ENCODE results near the gene RSPO4.

RSPO4 gene

DNA sequence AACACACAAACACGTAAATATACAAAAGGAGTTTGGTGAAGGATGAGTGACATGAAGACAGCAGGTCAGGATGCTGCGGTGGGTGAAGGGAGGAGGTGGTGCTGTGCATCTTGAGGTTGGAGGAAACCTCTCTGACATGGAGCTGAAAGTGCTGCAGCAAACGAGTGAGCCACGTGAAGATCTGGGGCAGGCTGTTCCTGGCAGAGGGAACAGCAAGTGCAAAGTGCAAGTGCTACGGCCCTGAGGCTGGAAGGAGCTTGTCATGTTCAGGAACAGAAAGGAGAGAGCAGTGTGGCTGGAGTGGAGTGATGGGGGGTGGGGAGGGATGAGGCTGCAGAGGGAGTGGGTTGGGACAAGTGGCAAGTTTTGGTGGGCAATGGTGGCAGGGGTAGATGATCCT lies 61.2 kb downstream of the RSPO4 start:
- DNase-seq, result no peak

DNA sequence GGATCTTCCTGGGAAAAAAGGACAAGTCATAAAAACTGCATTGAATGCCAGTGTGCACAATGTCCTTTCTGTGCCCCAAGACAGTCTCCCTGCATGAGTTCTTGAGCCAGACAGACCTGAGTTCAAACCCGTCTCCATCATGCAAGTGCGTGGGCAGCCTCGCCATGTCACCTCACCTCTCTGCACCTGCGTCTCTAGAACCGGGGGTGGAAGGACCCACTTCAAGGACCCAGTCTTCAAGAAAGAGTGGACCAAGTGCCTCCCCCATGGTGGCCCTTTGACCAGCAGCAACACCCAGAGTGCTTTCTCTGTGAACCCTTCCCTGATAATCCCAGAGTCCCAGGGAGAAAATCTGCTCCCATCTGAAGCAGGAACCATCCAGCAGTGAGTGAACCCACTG lies 62.5 kb downstream of the RSPO4 start:
- no peak for DNase-seq

DNA sequence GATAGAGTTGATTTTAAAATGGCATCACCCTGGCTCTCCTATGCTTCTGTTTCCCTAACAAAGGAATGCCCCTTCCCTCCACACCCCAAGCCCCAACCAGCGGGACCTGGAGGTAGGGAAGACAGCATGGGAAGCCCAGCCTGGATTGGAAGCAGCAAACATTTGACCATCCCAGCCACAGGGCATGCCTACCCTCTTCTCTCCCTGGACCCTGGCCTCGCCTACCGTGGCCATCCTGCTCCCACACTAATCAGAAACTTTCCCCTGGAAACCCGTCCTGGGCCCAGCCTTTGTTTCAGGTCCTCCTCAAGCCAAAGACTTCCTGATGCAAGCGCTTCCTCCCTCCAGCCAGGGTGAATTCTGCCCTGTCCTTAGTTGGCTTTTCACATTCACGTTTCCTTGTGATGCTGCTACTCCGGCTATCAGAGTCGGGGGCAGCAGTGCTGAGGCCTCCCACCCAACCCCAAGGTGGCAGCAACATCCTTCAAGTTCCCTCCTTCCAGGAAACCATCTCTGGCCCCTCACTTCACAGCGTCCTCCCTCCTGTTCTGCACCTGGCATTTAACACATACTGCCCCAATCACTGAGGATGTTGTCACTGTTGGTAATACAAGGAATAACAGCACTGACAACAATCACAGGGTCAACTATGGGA lies 67.8 kb downstream of the RSPO4 start:
- no peak for DNase-seq

DNA sequence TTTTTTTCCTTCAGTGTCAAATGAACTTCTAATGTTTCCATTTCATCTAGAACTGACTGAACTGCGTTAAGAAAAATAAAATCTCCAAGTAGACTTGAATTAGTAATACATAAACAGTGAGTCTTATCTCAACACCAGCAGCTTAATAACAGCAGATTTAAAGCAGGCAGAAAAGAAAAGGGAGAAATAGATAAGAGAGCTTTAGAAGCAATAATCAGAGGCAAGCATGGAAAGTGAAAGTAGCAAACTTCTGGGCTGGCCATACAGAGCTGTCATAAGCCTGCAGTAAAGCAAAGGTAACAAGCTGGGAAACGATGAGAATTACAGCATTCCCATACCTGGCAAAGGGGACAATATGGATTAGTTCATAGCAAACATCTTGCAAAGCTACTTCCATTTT lies 69.1 kb downstream of the RSPO4 start:
- DNase-seq, result no peak

DNA sequence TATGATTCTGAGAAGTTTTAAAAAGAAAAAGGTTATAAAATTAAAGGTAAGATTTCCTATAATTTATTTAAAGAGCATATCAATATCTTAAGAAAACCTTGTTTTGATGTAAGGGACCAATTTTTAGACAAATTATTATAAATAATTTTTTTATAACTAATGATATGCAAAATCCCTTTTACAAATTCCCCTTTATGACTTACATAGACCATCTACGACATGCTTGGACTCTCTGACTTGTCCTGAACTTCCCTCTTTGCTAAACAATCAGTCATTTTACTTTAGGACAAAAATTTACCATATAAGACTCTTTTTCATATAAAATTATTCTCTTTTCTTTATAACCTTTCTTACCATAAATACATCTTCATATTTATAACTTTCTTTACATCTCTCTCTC lies 70.7 kb downstream of the RSPO4 start:
- DNase-seq, result no peak

DNA sequence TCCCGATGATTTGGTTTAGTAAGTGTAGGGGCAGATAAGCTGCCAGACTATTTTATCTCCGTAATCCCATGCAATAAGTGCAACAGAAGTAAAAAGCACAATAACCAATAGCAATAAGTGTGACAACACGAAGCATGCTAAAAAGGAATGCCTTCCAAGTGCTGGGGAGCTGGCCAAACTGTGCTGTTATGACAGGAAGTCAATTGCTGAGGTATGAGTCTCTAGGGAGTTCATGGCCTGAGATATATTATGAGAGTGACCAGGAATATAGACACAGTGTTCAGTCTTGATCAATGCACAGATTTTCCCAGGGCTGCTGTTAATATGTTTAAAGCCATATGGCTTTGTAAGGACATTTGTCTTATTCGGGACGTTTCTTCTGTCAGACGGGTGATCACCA lies 75.4 kb downstream of the RSPO4 start:
- no peak for DNase-seq

DNA sequence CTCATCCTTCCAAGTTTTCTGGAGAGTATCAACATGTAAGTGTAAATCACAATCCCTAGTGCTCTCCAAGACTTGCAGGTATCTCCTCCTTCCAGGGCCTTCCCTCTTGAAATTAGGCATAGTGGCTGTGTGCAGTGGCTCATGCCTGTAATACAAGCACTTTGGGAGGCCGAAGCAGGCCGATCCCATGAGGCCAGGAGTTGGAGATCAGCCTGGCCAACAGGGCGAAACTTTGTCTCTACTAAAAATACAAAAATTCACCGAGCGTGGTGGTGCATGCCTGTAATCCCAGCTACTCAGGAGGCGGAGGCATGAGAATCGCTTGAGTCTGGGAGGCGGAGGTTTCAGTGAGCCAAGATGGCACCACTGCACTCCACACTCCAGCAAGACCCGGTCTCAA lies 76.6 kb downstream of the RSPO4 start:
- DNase-seq, result no peak

DNA sequence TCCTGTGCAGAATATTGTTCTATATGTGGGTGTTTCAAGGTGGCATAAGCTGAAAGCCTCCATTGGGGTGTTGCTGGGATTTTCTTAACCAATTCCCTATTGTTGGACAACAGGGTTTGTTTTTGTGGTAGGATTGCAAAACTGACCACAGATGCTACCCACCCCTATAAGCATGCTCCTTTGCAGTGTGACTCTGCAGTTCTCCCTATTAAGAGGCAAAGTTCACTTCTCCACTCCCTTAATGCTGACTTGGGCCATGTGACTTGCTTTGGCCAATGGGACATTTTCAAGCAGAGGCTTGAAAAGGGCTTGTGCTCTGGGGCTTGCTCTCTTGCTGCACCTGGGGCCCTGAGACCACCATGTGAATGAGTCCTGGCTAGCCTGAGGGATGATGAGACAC lies 77.5 kb downstream of the RSPO4 start:
- no peak for DNase-seq

DNA sequence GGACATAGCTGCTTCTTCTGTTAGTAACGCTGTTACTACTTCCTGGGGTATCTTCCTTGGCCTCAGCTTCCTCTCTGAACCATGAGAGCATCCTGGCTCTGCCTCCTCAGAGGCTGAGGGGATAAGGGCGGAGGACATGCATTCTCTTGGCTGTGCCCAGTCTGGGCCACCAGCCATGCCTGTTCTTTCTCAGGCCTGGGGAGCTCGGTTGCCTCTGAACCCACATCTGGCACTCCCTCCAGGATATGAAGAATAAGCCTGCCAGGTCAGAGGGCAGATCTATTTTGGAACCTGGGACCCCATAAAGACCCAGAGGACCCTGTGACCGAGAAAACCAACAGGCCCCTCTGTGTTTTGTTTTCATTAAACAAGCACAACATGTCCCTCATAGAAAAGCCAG lies 79.3 kb downstream of the RSPO4 start:
- DNase-seq, result no peak

DNA sequence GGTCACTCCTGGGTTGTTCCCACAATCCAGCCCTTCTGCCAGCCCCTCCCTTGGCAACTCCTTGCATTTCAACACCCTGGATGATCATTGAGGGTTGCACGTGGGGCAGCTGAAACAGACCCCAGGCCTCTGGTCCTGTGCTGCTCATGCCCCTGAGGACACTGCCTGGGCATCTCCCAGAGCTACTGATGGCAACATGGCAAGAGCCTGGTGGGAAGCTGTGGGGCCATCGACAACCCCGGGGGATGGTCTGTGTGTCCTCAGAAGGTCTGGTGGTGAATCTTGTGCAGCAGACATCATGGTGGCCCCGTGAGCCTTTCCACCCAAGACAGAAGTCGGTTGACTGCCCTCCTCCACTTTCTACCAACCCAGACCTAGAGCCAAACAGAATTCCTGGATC lies 81.0 kb downstream of the RSPO4 start:
- no peak for DNase-seq

DNA sequence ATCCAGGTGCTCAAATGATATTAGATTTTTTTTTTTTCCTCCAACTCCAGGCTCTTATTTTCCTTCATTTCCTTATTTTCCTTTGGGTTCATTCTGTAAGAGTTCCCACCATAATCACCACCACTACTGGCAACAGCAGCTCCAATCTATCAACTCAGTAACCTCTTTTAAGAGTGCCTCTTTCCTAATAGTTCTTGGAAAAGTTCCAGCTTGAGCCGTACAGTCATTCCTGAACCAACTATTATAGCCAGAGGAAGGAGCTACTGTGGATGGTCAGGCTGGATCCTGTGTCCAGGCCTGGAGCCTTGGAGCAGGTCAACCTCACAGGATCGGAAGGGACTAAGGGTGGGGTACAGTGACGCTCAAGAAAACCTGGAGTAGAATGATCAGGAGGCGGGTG lies 81.8 kb downstream of the RSPO4 start:
- no peak for DNase-seq

DNA sequence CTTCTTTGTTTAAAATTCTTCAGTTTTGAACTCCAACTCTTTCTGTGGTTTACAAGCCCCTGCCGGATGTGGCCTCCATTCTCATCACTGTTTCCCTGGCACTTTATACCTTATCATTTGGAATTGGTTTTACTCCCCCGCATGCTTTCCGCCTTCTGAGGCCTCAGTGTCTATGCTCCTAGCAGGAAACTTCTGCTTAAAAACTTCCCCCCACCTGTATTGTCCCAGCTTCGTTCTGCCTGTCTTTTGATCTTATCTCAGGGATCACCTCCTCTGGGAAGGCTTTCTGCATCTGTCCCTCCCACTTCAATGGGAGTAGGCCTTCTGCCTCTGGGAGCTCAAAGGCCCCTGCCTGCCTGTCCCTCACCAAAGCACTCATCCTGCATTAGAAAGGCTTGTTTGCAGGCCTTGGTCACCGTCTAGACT lies 82.6 kb downstream of the RSPO4 start:
- DNase-seq, result no peak

DNA sequence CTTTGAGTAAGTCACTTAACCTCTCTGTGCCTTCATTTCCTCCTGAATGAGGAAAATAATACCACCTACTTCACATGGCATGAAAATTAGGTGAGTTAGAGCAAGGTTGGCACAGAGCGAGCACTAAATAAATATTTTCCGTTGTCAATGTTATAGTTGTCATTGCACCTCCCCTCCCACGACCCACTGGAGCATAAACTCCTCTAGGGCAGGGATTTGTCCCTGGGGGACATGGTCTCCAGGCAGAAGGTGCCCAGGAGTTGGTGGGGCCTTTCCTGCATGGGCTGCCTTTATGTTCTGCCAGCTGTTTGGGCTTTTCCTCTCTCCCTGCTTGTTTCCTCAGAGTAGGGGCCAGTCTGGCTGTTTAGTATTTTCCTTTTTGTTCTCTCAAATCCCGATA lies 84.7 kb downstream of the RSPO4 start:
- no peak for DNase-seq

DNA sequence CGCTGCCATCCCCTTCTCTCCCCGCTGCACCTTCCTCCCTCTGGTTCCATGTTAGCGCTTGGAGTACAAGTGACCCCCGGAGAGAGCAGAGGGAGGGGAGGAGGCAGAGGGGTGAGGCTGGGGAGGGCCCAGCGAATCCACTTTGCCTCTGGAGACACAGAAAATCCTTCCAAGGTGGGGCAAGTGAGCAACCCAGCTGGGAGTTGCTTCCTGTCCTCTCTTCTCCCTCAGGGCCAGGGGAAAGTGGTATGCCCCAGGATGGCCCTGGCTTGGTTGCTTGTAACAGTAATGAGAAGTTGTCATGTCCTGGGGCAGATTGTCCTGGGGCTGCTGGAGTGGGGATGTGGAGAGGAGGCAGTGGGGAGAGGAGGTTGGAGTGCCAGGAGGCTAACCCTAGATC lies 85.3 kb downstream of the RSPO4 start:
- no peak for DNase-seq

DNA sequence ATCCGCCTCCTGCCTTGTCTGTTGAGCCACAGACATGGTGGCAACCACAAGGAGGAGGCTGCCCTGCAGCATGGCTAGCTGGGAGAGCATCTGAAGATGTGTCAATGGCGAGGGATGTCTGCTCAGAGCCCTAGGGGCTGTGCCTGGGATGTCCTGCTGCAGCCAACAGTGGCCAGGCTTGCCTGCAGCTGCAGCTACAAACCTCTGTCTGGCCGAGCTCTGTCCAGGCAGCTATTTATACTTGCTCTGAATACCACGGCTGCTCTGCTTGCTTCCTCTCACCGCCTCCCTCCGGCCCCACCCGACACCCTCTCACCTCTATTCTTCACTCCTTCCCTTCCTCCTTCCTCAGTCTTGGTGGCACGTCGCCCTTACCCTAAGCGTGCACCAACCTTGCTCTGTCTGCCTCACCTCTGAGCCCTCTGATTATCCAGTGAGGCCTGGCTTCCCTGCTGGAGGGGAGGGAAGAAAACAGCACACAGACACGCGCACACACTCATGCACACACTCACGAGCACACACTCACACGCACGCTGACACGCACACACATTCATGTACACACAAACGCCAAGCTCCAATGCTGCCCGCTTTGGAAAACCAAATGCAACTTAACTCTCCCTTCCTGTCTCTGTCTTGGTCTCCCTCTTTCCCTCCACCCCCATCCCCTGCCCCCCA lies 85.8 kb downstream of the RSPO4 start, which contains the start of gene ANGPT4:
TSS of gene ANGPT4 (minus strand) at position 210 of the 675 bp plus-strand sequence. CDS start at position 90, 120 bp downstream.
- no peak for DNase-seq

DNA sequence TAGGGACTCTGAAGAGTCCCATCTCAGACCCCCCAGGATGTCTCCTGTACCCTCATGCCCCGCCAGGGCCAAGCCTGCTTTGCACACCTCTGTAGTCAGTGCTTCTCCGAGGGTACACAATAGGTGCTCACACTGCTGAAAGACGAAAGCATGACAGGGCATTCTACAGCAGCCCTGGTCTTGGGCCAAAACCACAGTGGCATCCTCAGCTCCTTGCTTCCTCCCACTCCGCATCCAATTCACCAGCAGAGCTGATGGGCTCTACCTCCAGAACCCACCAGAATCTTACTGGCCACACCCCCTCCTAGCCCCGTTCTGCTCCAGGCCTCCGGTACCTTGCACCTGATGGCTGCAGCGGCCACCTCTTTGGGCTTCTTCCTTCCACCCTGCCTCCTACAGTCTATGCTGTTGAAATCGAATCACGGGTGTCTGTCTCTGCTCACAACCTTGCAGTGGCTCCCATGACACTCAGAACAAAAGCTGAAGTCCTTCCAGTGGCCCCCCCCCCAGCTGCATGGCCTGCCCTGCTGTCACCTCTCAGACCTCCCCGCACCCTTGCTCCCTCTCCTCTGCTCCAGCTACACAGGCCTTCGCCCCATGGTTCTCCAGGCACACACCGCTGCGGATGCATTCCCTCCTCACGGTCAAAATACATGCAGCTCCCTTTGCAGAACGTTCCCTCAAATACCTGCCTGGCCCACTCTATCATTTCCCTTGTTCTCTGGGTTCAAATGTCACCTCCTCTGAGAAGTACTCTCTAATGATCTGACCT lies 87.2 kb downstream of the RSPO4 start:
- no peak for DNase-seq

DNA sequence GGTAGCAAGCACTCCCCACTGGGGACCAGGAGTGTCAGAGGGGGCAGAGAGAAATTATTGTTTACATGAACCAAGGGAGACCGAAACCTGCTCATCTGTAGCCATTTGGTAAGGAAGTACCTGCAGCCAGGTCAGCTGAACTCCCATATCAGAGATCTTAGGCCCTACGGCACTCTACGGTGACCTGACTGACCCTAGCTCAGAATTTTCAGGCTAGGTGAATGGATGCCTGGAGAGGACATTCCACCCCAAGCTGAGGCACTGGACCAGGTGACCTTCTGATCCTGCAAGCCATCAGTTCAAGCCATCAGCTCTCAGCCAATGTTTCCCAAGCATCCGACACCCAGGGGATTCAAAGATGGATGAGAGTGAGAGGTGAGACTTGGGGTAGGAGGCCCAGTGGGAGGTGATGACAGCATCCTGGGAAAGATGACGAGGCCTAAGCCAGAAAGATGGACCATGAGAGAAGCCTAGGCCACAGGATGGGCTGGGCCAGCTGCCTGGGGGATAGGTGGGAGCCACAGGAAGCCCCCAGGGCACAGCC lies 88.7 kb downstream of the RSPO4 start:
- no peak for DNase-seq

DNA sequence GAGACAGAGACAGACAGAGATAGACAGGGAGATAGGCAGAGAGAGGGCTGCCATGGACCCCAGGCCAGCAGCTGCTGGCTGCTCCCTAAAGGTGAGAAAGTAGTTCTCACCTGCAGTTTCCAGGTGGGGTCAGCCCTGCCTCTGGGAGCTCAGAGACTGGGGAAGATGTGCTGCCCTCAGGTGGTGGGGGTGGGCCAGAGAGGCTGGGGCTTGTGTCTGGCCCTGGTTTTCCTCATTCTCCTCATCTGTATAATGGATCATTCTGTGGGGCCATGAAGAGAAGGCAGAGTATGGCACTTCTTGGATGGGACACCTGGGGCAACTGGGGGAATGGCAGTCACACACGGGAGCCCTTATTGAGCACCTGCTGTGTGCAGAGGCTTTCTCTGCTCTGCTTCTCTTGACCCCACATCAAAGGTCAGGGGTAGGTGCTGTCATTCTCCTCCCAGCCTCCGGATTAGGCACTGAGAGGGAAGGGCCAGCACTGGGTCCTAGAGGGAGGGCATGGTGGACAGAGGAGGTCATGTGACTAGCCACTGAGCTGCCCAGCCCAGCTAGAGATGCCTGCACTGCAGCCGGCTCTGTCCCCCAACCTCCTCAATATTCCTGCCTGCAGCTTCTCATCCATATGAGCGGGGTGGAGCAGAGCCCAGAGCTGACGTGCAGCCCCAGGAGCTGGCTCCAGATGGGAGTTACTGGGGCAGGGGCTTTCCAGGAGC lies 90.1 kb downstream of the RSPO4 start:
- DNase-seq, result no peak

DNA sequence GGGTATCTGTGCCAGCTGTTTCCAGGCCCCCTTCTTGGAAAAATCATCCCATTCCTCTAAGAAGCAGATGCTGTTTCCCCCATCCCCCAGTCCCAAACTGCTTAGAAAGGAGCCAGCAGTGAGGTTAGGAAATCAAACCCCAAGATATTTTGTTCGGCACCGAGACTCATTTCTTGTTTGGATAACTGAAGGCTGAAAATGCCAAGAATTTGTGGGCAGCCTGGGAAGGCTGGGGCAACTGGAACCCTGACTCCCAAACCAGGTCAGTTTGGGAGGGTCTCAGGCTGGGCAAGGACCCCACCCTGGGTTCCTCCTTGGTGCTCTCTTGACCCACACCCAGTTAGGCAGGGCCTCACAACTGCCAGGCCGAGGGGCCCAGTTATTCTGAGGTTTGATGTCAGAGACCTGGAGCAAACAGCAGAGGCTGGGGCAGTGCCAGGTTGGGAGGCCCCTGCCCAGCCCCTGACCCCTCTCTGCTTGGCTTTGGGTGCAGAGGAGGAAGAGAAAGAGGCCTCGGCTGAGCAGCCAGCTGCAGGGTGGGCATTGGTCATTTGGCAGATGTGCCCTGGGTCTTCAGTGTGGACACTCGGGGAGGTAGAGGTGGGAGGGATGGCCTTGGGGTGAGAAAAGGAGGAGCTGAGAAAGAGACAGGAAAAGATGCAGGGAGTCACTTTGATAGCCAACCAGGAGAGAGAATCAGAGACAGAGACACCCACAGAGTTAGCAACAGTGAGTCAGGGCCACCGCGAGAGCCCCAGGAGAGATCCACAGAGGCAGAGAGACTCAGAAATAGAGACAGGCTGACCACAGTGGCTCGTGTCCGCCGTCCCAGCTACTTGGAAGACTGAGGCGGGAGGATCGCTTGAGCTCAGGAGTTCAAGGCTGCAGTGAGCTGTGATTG lies 91.0 kb downstream of the RSPO4 start:
- no peak for DNase-seq

DNA sequence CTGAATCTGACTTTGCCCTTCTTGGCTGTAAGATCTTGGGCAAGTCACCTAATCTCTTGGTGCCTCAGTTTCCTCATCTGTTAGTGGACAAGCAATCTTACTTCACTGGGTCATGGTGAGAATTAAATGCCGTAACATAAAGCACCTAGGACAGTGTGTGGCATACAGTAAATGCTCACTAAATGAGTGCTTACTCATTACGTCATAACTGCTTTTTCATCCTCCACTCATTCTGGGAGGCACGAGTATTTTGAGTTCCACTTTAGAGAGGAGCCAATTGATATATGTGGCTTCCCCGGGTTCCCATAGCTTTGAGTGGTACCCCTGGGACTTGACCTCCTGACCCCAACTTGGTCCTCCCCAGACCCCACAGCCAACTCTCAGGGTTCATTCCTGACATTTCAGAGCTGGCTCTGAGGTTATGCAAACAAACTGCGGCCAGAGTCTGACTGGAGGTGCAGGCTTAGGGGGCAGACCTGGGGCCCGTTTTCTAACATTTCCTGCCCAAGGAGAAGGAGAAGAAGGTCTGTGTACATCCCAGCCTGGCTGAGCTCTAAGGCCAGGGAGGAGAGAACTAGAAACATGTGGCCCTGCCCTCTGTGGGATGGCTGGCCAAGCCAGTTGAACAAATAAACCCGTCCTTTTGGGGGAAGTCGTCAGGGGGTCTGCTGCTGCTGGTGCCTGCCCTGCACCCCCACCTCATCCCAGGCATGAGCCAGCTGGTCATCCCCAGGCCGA lies 91.8 kb downstream of the RSPO4 start:
- no peak for DNase-seq

DNA sequence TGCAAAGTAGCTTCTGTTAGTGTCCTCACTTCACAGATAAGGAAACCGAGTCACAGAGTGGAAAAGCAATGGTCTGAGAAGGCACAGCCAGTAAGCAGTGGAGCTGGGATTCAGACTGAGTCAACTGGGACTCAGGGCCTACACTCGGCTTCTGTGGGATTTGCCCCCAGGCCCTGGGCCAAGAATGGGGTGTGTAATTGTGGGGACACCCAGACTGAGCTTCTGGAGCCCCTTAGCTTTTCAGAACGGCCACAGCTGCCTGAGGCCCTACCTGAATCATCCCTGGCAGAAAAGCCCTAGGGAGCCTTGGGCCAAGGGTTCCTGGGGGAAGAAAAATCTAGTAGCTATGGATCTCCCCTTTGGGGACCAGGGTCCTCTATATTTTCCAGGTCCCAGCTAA lies 92.5 kb downstream of the RSPO4 start:
- DNase-seq, result no peak
